Measurements from ENCODE around the gene TAF5. TPM values are rescaled to one million over a fixed set of nuclear protein-coding genes. Genes with fewer than 3 reads are reported as not detected.

Gene TAF5
- total RNA-seq, 1 experiment from 2014 or later, result 8.3 TPM

DNA sequence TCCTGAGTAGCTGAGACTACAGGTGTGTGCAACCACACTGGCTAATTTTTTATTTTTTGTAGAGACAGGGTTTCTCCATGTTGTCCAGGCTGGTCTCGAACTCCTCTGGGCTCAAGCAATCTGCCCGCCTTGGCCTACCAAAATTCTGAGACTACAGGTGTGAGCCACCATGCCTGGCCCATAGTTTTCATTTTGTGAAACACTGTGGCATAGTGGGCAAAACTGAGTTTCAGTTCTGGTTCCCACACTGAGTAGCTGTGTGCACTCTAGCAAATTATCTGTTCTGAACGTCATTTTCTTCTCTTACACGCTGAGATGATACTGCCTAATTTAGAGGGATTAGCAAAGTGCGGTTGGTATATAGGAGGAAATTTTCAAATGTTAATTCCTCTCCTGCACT lies 15.0 kb downstream of the TAF5 start:
- DNase-seq, result no peak
- Mint-ChIP-seq H3K4me3 (no peak overlapping the region), H3K27me3 (ENCODE audit: low read depth) (no peaks in the 10 kb centered on the region), H3K9me3 (no peaks in the 10 kb centered on the region), H3K4me1 (no peaks in the 10 kb centered on the region), H3K27ac (no peak overlapping the region), H3K36me3 (ENCODE audit: insufficient read depth in 1 of 3, low read depth in 3 of 3) (peaks cover 11 to 49% (median 32%) of the 10 kb centered on the region in 3 experiments; a peak in 6 of 7 replicates)
- Histone ChIP-seq H3K4ac (ENCODE audit: low read depth, low read length) (no peak overlapping the region), H2BK20ac (ENCODE audit: low read depth, low read length, poor library complexity, severe bottlenecking) (no peak overlapping the region), H2AFZ (ENCODE audit: low read length) (no peak overlapping the region), H2BK15ac (ENCODE audit: low read depth, low read length) (no peak overlapping the region), H3K9ac (ENCODE audit: extremely low read depth, insufficient read length, low read length) (no peak overlapping the region), H2AK5ac (ENCODE audit: insufficient read length, low read length) (no peak overlapping the region), H2BK5ac (ENCODE audit: insufficient read length, low read length) (no peak overlapping the region), H2BK120ac (ENCODE audit: low read depth, low read length, poor library complexity, severe bottlenecking) (no peak overlapping the region), H4K5ac (ENCODE audit: insufficient read length, low read depth, low read length) (no peak overlapping the region), H3K79me2 (ENCODE audit: insufficient read depth, low read length) (no peaks in the 10 kb centered on the region), H3K23ac (ENCODE audit: insufficient read length, low read depth, low read length) (no peak overlapping the region), H3K4me1 (ENCODE audit: insufficient read depth, low read length) (no peaks in the 10 kb centered on the region), H3K23me2 (ENCODE audit: insufficient read length, low read depth, low read length, poor library complexity, severe bottlenecking) (no peaks in the 10 kb centered on the region), H3K27ac (ENCODE audit: insufficient read length, low read depth, low read length) (no peak overlapping the region), H3T11ph (ENCODE audit: low read length) (no peak overlapping the region), H3K14ac (ENCODE audit: insufficient read depth, low read length) (no peak overlapping the region), H2BK12ac (ENCODE audit: insufficient read length, low read depth, low read length) (no peak overlapping the region), H4K91ac (ENCODE audit: insufficient read length, low read depth, low read length) (no peak overlapping the region), H3K4me2 (ENCODE audit: insufficient read depth, insufficient read length, low read length) (no peak overlapping the region), H4K8ac (replicated peaks; ENCODE audit: insufficient read length, low read depth, low read length) (no peak overlapping the region), H4K20me1 (ENCODE audit: control insufficient read depth, insufficient read depth, insufficient read length) (no peaks in the 10 kb centered on the region), H3K79me1 (ENCODE audit: insufficient read depth, low read depth, low read length, poor library complexity, severe bottlenecking) (no peaks in the 10 kb centered on the region), H3K18ac (ENCODE audit: insufficient read length, low read depth, low read length) (no peak overlapping the region), H3K27me3 (ENCODE audit: insufficient read depth, low read length) (no peaks in the 10 kb centered on the region), H3K9me3 (ENCODE audit: control insufficient read depth, low read depth, low read length) (no peaks in the 10 kb centered on the region), H3K56ac (ENCODE audit: insufficient read length, low read depth, low read length) (no peak overlapping the region)
- no CpG with 5 or more reads among the region's 5 CpGs for WGBS (ENCODE audit: extremely low coverage, insufficient read length, low lambda C conversion rate)
- TF ChIP-seq, protein P1, sequence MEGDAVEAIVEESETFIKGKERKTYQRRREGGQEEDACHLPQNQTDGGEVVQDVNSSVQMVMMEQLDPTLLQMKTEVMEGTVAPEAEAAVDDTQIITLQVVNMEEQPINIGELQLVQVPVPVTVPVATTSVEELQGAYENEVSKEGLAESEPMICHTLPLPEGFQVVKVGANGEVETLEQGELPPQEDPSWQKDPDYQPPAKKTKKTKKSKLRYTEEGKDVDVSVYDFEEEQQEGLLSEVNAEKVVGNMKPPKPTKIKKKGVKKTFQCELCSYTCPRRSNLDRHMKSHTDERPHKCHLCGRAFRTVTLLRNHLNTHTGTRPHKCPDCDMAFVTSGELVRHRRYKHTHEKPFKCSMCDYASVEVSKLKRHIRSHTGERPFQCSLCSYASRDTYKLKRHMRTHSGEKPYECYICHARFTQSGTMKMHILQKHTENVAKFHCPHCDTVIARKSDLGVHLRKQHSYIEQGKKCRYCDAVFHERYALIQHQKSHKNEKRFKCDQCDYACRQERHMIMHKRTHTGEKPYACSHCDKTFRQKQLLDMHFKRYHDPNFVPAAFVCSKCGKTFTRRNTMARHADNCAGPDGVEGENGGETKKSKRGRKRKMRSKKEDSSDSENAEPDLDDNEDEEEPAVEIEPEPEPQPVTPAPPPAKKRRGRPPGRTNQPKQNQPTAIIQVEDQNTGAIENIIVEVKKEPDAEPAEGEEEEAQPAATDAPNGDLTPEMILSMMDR (conservative IDR thresholded peaks at IDR 0.05), result no peak
